NCI-H2029 (cell line): ENCODE measurements around the gene LAPTM5.
A peak's percentile ranks its signal among the peaks of the same experiment; 100 is the strongest.

Experiments used
- DNase-seq: peaks from one replicate; lab custom pipeline; 2025; lab: John Stamatoyannopoulos, UW

LAPTM5 gene

GRCh38 chr1:30742300-30742962 is 15.1 kb downstream of the LAPTM5 start:
- DNase-seq, result no peak

GRCh38 chr1:30741239-30741894 is 16.2 kb downstream of the LAPTM5 start:
- DNase-seq, result no peak

GRCh38 chr1:30740251-30741238 is 17.0 kb downstream of the LAPTM5 start:
- DNase-seq, result no peak

- no peak for DNase-seq
Observed at GRCh38 chr1:30739601-30740000, 18.0 kb downstream of the LAPTM5 start.

- DNase-seq, result no peak
Observed at GRCh38 chr1:30738715-30739559, 18.6 kb downstream of the LAPTM5 start.

GRCh38 chr1:30738040-30738714 is 19.4 kb downstream of the LAPTM5 start:
- DNase-seq, result no peak

GRCh38 chr1:30737357-30738039 is 20.1 kb downstream of the LAPTM5 start:
- no peak for DNase-seq

GRCh38 chr1:30735668-30736498 is 21.7 kb downstream of the LAPTM5 start:
- DNase-seq, result no peak

GRCh38 chr1:30735124-30735523 is 22.4 kb downstream of the LAPTM5 start:
- DNase-seq, result peak; percentile 17

- no peak for DNase-seq
Observed at GRCh38 chr1:30734580-30734979, 23.0 kb downstream of the LAPTM5 start.

- no peak for DNase-seq
Observed at GRCh38 chr1:30734106-30734505, 23.5 kb downstream of the LAPTM5 start.

- DNase-seq, result no peak
Observed at GRCh38 chr1:30733493-30733892, 24.1 kb downstream of the LAPTM5 start.

GRCh38 chr1:30732277-30732996 is 25.1 kb downstream of the LAPTM5 start:
- no peak for DNase-seq

- no peak for DNase-seq
Observed at GRCh38 chr1:30731806-30732276, 25.7 kb downstream of the LAPTM5 start.

- no peak for DNase-seq
Observed at GRCh38 chr1:30731109-30731805, 26.3 kb downstream of the LAPTM5 start.

- no peak for DNase-seq
Observed at GRCh38 chr1:30730346-30731108, 27.0 kb downstream of the LAPTM5 start.

- DNase-seq, result no peak
Observed at GRCh38 chr1:30729901-30730300, 27.7 kb downstream of the LAPTM5 start.
